GM18508 (cell line): ENCODE data around the gene JAZF1.
"Not testable (repeated sequence)": the region's sequence is repeated elsewhere in the genome, so short reads cannot be mapped to it uniquely, and the experiment has no call there.

Experiments used
- ATAC-seq: cut with Tn5 transposase; IDR thresholded peaks from one replicate; pipeline ENCODE4 v1.9.1; 2021; ENCODE audit warnings: moderate number of reproducible peaks; ENCODE audit not compliant: insufficient read depth, unreplicated experiment

Gene JAZF1

DNA sequence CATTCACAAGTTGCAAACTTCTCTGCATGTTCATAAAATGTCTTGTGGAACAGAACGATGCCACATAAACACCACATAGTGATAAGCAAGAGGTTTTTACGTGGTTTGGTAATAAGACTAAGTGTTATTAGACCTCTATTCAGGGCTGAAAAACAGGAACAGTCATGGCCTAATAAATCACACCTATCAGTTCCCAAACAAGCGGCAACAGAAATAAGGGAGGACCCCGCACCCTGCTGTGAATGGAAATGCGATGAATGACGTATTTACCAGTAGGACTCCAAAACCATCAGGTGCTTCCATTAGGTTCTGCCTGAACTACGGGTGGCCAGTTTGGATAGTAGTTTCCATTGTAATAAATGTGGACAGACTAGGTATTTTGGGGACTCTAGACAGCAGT is 311.5 kb downstream of the JAZF1 start:
- ATAC-seq: no peak

GRCh38 chr7:27868131-27868550 is 312.5 kb downstream of the JAZF1 start:
- no peak for ATAC-seq

DNA sequence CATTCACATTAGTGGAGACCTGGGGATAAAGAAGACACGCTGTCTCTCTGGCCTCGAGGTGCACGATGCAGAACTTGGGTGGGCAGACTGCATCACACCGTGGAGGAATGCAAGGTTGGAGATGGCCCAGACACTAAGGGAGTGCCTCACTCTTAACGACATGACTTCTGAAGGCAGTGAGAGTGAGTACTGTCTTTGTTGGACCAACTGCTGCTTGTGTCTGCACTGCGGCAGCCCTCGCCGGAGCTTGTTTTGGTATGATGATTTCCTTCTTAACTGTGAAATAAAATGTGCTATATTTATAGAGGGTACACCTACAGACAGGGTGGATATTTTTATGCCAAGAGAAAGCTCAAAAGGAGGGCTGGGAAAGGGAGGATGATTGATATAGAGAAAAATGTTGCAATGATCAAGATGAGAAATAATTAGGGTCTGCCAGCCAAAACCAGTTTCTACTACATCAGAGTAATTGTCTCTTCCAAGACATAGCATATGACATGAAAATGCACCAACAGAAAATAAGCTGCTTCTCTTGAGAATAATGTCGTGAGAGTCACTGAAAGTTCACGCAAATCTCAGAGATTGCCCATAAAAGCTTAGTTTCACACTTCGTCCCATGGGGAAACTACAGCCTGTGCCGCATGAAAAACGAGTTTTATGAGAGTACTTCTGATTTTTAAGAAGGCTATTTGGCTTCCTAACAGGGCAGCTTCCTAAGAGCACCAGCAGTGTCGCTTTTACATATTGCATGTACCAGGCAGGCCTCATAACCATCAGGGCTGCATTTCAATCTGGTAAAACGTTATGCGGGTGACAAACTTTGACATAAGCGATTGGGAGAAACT is 313.5 kb downstream of the JAZF1 start:
- no peak for ATAC-seq

- no peak for ATAC-seq
These were observed 314.3 kb downstream of the JAZF1 start for GRCh38 chr7:27866256-27866655.

DNA sequence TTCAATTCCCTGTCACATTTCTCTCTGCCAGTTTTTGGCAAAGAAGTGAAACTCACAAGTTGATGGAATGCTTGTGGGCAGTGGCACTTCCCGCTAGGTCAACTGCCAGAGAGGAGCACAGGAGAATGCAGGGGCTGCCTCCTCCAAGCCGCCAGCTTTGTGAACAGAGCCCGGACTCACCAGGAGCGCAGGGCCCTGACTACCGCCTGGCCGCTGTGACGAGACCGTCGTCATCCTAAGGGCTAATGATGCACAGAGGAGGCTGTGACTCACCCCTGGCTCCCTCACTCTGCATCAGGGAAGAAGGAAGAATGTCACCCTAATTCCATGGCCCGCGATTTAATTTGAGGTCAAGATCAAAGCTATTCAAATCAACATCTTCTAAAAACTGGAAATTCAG is 316.7 kb downstream of the JAZF1 start:
- no peak for ATAC-seq

- no peak for ATAC-seq
These were observed 318.8 kb downstream of the JAZF1 start for GRCh38 chr7:27861747-27862146.

- ATAC-seq: no peak
These were observed 319.8 kb downstream of the JAZF1 start for GRCh38 chr7:27860800-27861199.

DNA sequence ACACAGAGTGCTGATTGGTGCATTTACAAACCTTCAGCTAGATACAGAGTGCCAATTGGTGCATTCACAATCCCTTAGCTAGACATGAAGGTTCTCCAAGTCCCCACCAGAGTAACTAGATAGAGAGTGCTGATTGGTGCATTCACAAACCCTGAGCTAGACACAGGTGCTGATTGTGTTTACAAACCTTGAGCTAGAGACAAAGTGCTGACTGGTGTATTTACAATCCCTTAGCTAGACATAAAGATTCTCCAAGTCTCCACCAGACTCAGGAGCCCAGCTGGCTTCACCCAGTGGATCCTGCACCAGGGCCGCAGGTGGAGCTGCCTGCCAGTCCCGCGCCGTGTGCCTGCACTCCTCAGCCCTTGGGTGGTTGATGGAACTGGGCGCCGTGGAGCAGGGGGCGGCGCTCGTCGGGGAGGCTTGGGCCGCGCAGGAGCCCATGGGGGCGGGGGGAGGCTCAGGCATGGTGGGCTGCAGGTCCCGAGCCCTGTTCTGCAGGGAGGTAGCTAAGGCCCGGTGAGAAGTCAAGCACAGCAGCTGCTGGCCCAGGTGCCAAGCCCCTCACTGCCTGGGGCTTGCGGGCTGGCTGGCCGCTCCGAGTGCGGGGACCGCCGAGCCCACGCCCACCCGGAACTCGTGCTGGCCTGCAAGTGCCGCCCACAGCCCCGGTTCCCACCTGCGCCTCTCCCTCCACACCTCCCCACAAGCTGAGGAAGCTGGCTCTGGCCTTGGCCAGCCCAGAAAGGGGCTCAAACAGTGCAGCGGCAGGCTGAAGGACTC is 323.7 kb downstream of the JAZF1 start:
- ATAC-seq: not testable (repeated sequence)

GRCh38 chr7:27850531-27850930 is 330.1 kb downstream of the JAZF1 start:
- no peak for ATAC-seq

DNA sequence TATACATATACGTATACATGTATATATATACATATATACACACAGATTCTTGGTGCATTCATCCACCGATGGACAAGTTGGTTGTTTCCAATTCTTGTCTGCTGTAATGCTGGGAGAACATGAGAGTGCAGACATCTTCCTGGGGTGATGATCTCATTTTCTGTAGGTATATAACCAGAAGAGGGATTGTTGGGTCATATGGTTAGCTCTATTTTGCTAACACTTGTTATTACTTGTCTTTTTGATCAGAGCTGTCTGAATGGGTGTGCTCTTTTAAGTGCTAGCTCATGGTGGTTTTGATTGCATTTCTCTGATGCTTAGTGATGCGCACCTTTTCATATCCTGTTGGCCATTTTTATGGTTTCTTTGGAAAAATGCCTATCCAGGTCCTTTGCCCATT is 334.2 kb downstream of the JAZF1 start:
- no peak for ATAC-seq

DNA sequence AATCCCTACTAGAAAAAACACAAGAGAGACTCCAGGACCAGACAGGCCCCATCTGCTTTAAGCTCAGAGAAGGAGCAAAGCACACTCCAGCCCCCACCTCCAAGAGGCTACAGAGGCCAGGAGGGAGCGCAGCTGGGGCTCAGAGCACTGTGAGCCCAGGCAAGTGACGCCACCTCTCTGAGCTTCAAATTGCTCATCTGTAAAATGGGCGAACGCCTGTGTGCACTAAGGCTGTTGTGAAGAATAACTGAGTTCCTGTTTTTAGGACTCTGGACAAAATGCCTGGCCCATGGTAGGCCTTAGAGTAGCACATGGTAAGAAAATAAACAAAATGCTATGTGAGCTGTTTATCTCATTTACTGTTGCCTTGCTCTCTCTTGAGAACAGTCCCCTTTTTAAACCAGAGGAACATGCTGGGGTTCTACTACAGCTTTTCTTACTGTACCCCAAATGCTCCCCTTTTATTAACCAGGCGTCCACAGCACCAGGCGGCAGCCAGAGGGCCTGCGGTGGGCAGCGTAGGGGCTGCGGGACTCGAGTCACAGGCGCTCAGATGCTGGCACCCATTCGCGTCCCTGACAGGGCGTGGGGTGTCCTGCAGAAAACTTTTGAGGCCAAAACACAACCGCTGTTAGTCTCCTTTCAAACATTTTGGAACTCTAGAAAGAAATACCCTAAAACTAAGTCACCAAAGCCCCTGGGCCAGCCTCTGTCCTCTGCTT is 336.9 kb downstream of the JAZF1 start:
- ATAC-seq: no peak

- no peak for ATAC-seq
These were observed 337.7 kb downstream of the JAZF1 start for GRCh38 chr7:27842851-27843250.

DNA sequence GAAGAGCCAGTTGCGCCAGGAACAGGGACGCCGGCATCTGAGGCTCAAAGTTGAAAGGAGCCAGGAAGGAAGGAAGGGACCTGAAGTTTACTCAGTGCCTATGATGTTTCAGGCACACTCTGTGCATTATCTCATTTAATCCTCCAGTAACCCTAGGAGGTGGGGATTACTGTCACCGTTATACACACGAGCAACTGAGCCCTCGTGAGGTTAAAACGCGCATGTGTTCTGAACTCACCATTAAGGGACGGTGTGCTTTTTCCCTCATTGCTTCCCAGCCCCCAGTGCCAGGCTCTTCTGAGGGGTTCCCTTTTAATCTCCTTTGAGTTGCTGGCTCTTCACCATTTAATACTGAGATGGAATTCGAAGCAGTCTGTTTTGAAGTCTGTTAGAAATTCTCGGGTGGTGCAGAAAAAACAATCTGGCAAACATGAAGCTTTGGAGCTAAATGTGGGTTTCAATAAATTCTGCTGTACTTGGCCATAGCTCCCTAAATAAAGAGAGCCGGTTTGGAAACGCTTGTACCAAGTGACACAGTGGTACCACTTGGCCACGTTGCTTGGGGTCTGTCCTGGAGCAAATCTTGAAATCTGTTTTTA is 338.4 kb downstream of the JAZF1 start:
- no peak for ATAC-seq

DNA sequence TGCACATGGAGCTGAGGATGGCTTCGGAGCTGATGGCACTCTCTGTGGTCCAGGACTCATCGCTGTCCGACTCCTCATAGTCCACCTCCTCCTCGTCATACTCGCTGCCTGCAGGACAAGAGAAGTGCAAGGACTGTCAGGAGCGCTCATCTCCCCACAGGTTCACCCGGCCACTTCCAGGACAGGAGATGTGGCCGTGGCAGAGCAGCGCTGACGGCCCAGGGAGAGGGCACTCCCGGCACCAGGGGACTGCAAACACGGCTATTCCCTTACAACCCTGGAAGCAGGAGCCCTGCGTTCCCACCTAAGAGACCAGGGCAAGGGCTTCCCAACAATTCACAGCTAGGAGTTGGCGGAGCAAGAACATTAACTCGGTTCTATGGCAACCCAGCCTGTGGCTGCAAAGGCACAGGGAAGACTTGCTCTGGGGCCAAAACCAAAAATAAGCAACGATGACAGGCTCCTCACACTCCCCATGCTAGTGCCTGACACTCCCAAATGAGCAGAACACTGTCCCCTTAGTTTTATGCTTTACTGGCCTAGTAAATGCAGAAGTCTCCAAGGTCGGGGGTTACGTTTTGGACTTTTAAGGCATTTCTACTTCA is 339.7 kb downstream of the JAZF1 start:
- no peak for ATAC-seq

DNA sequence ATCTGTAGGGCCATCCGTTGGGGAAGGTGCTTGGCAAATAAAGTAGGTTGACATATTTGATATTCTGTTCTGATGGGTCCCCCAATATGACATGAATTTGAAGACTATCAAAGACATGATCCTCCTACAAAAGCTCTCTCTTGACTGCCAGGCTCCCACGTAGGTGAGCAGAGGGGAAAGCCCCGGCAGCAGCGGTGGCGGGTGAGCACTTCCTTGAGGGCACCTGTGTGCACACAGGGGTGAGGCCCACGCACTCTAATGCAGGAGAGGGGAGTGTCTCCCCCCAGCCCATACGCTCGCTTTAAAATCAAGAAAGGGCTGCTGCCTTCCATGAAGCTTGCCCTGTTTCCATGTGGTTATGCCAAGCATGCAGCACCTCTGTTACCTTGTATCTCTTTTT is 340.3 kb downstream of the JAZF1 start:
- ATAC-seq: no peak

DNA sequence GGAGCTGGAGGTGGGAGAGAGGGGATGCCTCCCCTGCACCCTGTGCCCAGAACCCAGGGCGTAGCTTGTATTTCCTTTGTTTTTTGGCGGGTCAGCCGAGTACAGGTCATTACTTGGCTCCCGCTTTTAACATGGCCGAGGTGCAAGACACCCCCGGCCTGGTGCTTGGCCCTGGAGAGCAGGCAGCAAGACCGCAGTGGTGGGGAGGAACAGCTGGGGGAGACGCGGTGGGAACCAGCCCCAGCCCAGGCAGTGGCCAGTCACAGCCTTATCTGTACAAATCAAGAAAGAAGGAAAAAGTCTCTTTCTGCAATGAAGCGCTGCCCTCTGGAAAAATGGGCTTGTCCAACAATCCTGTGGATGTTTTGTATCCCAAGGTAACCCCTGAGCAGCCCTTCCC is 341.5 kb downstream of the JAZF1 start:
- no peak for ATAC-seq

DNA sequence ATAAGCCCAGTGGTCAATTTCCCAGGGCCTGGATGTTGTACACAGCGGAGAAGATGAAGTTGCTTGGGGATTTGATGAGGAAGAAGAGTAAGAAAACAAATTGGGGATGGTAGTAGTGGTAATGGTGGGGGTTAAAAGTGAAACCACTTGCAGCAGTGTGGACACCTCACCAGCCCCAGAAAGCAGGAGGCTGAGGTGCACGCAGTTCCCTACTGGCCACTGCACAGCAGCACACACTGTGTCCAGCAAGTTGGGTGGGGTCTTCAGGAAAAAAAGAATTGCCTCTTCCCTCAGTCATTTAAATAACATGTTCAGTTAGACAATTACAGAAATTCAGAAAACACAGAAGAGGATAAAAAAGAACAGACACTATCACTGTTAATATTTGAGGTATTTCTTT is 344.1 kb downstream of the JAZF1 start:
- no peak for ATAC-seq

- no peak for ATAC-seq
These were observed 345.2 kb downstream of the JAZF1 start for GRCh38 chr7:27835376-27835775.

DNA sequence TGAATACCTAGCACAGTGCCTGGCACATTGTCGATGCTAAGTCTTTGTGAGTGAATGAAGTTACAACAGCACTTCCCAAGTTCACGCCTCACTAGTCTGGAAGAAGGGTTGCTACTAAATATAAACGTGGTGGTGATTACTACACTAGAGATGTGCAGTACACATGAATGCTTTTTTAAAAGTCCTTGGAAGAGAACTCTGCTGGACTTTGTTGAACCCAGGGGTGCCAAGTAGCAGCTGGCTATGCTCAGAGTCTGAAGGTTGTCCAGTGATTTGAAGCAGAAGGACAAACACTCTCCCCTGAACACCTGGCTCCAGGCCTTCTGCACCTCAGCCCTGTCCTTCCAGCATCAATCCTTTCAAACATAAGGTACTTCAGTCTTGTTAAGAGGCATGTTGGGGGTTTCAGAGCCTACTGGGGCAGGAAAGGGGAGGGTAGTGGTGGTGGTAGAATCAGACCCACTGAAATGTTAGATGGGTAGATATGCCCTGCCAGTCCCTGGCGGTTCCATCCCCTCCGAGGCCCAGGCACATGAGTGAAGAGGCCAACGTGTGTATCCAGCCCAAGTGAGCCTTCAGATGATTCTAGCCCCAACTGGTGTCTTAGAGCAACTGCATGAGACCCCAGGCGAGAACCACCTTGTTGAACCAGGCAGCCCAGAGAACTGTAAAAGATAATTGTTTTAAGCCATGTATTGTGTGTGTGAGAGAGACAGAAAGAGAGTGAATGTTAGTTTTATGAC is 346.2 kb downstream of the JAZF1 start:
- ATAC-seq: no peak

- no peak for ATAC-seq
These were observed 354.2 kb downstream of the JAZF1 start for GRCh38 chr7:27826357-27826756.
